Activated B cell treated with CpG ODN at 0.5 μM for 24 hours (primary cell): ENCODE data around the gene LTK. TPM values are rescaled to one million over a fixed set of nuclear protein-coding genes. Genes with fewer than 3 reads are reported as not detected.

ENCODE experiments used
- ATAC-seq: fragments of 200-7000 bp; cut with Tn5 transposase; one replicate; pipeline ENCODE4 v1.10.0; 2021; ENCODE audit warnings: low read depth, mild to moderate bottlenecking, moderate library complexity
- CTCF ChIA-PET: fragments of 350-600 bp; sonication (Branson Sonifier 250); formaldehyde crosslinking; loops from one replicate; lab custom pipeline; 2021; ENCODE audit warnings: antibody characterized with exemption; lab: Charles Lee
- POLR2A ChIA-PET: fragments of 350-600 bp; sonication (Branson Sonifier 250); formaldehyde crosslinking; loops from one replicate; lab custom pipeline; 2021; ENCODE audit warnings: antibody characterized with exemption; lab: Charles Lee
- DNase-seq: peaks from one replicate; pipeline ENCODE4 v3.0.0; 2022
- H3K27ac Mint-ChIP-seq: one replicate; pipeline ENCODE4 v1.8.0; 2020; ENCODE audit warnings: mixed read lengths
- H3K27me3 Mint-ChIP-seq: one replicate; pipeline ENCODE4 v1.8.0; 2021; ENCODE audit warnings: mixed read lengths
- H3K36me3 Mint-ChIP-seq: one replicate; pipeline ENCODE4 v1.8.0; 2021; ENCODE audit warnings: low read depth, mixed read lengths
- H3K4me1 Mint-ChIP-seq: one replicate; pipeline ENCODE4 v1.8.0; 2021; ENCODE audit warnings: mixed read lengths
- H3K4me3 Mint-ChIP-seq: one replicate; pipeline ENCODE4 v1.8.0; 2020; ENCODE audit warnings: mild to moderate bottlenecking, mixed read lengths
- H3K9me3 Mint-ChIP-seq: one replicate; pipeline ENCODE4 v1.8.0; 2020; ENCODE audit warnings: mixed read lengths
- intact Hi-C: fragments of 100-400 bp; cut with micrococcal nuclease; formaldehyde crosslinking; loops from one replicate; pipeline ENCODE4 v1.15.1; 2024
- total RNA-seq: library from RNA; stranded (reverse); gene quantifications from 2 replicates; pipeline ENCODE4 v1.2.3, GENCODE V29; 2022
- TF ChIP-seq, protein P1 (sequence below): fragments of 200-600 bp; IDR thresholded peaks from one replicate; pipeline ENCODE4 v1.8.0; 2022; ENCODE audit warnings: antibody characterized with exemption, mild to moderate bottlenecking

LTK gene
- total RNA-seq, 1 donor from 2014 or later = 2.2 TPM

GRCh38 chr15:41556677-41557076 is 43.0 kb upstream of the LTK start:
- DNase-seq (no peak), ATAC-seq (no peak)
- H3K27ac Mint-ChIP-seq = no peak overlapping the region
- no peaks in the 10 kb centered on the region for H3K9me3 Mint-ChIP-seq
- intact Hi-C loops = loop anchor here (1.0 kb wide), 1 partner anchor 12 kb away; the partner anchor contains the start of gene RPAP1
- H3K4me3 Mint-ChIP-seq = no peak overlapping the region
- CTCF ChIA-PET = no interaction called here
- H3K4me1 Mint-ChIP-seq = peaks cover 26% of the 10 kb centered on the region
- POLR2A ChIA-PET = interaction anchor here (1.3 to 1.7 kb wide), 2 partner anchors 13 to 104 kb away, joined by 3 to 10 read pairs; partner anchors contain the start of genes MGA and RPAP1
- H3K27me3 Mint-ChIP-seq = peaks cover 38% of the 10 kb centered on the region
- TF ChIP-seq, protein P1, sequence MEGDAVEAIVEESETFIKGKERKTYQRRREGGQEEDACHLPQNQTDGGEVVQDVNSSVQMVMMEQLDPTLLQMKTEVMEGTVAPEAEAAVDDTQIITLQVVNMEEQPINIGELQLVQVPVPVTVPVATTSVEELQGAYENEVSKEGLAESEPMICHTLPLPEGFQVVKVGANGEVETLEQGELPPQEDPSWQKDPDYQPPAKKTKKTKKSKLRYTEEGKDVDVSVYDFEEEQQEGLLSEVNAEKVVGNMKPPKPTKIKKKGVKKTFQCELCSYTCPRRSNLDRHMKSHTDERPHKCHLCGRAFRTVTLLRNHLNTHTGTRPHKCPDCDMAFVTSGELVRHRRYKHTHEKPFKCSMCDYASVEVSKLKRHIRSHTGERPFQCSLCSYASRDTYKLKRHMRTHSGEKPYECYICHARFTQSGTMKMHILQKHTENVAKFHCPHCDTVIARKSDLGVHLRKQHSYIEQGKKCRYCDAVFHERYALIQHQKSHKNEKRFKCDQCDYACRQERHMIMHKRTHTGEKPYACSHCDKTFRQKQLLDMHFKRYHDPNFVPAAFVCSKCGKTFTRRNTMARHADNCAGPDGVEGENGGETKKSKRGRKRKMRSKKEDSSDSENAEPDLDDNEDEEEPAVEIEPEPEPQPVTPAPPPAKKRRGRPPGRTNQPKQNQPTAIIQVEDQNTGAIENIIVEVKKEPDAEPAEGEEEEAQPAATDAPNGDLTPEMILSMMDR = no peak
- no peaks in the 10 kb centered on the region for H3K36me3 Mint-ChIP-seq

DNA sequence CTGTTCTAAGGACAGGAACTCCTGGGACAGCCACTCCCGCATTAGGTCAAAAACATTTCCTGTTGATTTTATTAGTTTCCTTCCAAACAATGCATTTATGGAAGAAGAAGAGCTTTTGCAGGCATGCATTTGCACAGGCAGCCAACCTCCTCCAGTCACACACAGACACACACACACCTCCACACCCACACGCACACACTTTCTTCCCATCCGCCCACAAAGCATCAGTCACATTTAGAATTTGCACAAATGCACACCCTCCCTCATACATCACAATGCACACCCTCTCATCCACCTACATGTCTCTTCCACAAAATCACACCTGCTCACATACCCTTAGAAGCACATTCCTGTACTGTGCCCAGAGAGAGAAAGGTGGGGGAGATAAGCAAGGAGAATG is 41.3 kb upstream of the LTK start:
- Mint-ChIP-seq H3K9me3 (no peaks in the 10 kb centered on the region), H3K36me3 (no peaks in the 10 kb centered on the region), H3K27ac (no peak overlapping the region), H3K27me3 (peaks cover 35% of the 10 kb centered on the region), H3K4me1 (peaks cover 26% of the 10 kb centered on the region), H3K4me3 (no peak overlapping the region)
- ChIA-PET CTCF (no interaction called here), POLR2A (interaction anchor here (1.0 kb wide), 1 partner anchor 10 kb away, joined by 3 read pairs; no protein-coding TSS in a partner anchor)
- no peak for ATAC-seq
- DNase-seq = no peak
- intact Hi-C loops = no loop called here
- TF ChIP-seq, protein P1 = no peak

DNA sequence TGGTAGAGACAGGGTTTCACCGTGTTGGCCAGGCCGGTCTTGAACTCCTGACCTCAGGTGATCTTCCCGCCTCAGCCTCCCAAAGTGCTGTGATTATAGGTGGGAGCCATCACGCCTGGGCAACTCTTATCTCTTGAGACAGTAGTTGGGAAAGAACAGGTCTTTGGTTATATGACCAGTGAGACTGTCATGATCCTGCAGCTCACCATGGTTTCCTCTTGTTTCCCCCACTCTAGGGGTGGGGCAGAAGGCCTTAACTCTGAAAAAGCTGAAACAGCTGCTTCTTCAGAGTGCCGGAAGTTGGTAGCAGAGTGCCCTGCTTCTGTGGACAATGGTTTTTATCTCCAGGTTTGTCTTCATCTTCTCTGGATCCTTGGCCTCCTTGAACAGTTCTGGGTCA is 40.7 kb upstream of the LTK start:
- Mint-ChIP-seq H3K9me3 (no peaks in the 10 kb centered on the region), H3K27me3 (peaks cover 31% of the 10 kb centered on the region), H3K4me1 (peaks cover 22% of the 10 kb centered on the region), H3K36me3 (no peaks in the 10 kb centered on the region), H3K27ac (no peak overlapping the region), H3K4me3 (no peak overlapping the region)
- no peak for DNase-seq
- intact Hi-C loops = no loop called here
- TF ChIP-seq, protein P1 = no peak
- ATAC-seq = no peak
- ChIA-PET POLR2A (interaction anchor here (0.6 to 1.0 kb wide), 2 partner anchors 10 to 48 kb away, joined by 3 to 7 read pairs; no protein-coding TSS in a partner anchor), CTCF (no interaction called here)

DNA sequence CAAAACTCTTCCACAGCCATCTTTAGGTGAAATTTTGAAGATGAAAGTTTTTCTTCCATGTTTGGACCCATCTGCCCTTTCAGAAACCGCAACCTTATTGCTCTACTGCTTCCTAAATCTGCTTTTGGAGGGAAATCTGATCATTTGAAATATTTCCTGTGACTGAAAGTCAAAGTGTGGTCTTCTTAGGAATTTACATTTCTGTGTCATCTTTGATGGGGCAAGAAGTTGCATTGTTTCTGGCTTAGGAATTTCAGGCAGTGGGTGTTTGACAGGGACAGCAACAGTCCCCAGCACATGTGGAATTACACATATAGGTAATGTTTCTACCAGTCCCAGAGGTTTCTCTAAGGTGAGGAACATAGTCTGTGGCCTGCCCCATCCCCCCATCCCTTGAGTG is 40.1 kb upstream of the LTK start:
- Mint-ChIP-seq H3K27ac (no peak overlapping the region), H3K36me3 (no peaks in the 10 kb centered on the region), H3K4me3 (no peak overlapping the region), H3K27me3 (peaks cover 31% of the 10 kb centered on the region), H3K9me3 (no peaks in the 10 kb centered on the region), H3K4me1 (peaks cover 22% of the 10 kb centered on the region)
- DNase-seq (no peak), ATAC-seq (no peak)
- TF ChIP-seq, protein P1 = no peak
- POLR2A ChIA-PET = interaction anchor here (0.6 kb wide), 1 partner anchor 48 kb away, joined by 7 read pairs; no protein-coding TSS in a partner anchor
- CTCF ChIA-PET = no interaction called here
- intact Hi-C loops = no loop called here

DNA sequence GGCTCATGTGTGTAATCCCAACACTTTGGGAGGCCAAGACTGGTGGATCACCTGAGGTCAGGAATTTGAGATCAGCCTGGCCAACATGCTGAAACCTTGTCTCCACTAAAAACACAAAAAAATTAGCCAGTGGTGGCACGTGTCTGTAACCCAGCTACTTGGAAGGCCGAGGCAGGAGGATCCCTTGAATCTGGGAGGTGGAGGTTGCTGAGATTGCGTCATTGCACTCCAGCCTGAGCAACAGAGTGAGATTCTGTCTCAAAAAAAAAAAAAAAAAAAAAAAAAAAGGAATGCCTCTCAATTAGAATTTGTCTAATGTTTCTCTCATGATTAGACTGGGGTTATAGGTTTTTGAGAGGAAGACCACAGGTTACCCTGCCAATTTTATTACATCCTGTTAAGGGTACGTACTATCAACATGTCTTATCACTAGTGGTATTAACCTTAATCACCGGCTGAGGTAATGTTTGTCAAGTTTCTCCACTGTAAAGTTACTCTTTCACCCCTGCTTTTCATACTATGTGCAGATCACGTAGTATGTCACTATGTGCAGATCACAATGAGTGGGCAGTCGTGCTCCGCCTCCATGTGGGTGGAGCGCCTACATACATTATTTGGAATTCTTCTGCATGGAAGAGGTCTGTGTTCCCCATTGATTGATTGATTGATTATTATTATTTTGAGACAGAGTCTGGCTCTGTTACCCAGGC is 36.6 kb upstream of the LTK start:
- Mint-ChIP-seq H3K9me3 (no peaks in the 10 kb centered on the region), H3K27ac (no peak overlapping the region), H3K36me3 (no peaks in the 10 kb centered on the region), H3K27me3 (peaks cover 18% of the 10 kb centered on the region), H3K4me3 (no peak overlapping the region), H3K4me1 (no peaks in the 10 kb centered on the region)
- DNase-seq (no peak), ATAC-seq (no peak)
- intact Hi-C loops = no loop called here
- ChIA-PET POLR2A (no interaction called here), CTCF (no interaction called here)
- TF ChIP-seq, protein P1 = no peak
